Activated gamma-delta T cell treated with Interleukin-2 at 50 U/mL for 16 hours (primary cell): ENCODE results near the gene SOD3.

ENCODE experiments used
- DNase-seq: peaks from one replicate; pipeline ENCODE4 v3.0.0-alpha.2; 2020

Gene SOD3, protein sequence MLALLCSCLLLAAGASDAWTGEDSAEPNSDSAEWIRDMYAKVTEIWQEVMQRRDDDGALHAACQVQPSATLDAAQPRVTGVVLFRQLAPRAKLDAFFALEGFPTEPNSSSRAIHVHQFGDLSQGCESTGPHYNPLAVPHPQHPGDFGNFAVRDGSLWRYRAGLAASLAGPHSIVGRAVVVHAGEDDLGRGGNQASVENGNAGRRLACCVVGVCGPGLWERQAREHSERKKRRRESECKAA

GRCh38 chr4:24794916-24795665 is at the start of gene SOD3:
Gene SOD3, plus strand, starts transcription at chr4:24795573. Its CDS starts 3,949 bp downstream, at chr4:24799522.
- DNase-seq: no peak

DNA sequence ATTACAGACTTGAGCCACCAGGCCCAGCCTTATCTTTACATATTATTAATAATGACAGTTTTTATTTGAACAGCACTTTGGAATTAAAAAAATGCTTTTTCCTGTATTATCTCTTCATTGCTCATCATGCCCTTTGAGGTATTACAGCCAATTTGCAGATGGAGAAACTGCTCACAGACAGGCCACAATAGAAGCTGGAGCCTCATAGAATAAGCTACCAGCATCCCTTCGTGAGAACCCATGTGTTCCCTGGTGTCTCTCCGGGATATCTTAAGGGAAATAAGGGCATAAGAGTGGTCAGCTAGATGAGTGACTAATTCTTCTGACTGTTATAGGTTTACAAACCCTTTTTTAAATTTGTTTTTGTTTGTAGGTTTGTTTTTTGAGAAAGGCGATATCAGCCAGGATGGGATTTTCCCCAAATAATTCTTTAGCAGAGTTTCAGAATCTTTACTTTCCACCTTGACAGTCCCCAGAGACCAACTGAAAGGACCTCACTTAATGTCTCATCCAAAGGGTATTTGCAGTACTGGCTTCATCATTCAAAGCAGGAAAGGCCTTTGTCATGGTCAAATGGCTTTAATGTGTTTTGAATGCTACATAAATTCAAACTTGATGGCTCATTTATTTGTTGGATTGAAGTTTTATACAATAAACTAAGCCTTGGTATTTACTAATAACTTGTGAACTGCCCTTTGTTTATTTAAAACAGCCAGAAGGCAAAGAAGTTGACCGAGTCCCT is 48.0 kb upstream of the SOD3 start:
- no peak for DNase-seq

GRCh38 chr4:24748023-24748422 is 47.4 kb upstream of the SOD3 start:
- DNase-seq: no peak

DNA sequence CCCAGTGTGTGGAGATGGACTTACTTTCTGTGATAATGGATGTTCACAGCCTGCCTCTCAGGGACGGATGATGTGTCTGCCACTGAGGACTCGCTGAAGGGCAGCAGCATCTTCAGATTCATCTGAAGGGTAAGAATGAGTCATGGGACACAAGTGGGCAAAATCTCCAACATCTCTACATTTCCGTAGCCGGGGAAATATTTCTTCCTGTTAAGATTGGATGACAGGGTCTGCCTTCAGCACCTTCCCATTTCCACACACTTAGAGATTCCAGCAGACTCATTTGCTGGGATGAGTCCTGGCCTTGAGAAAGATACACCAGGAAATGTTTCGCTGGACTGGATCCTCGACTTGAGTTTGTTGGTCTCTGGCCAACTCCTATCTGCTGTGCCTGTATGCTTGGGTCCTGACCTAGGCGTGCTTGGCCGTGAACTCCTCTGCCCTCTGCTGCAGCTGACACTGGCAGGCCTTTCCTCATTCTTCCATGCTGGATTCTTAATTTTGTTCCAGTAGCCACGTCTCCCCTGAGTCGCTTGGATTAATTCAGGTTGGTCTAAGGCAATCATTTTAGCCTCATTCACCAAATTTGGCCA is 46.5 kb upstream of the SOD3 start:
- no peak for DNase-seq

- no peak for DNase-seq
These were observed 45.3 kb upstream of the SOD3 start for GRCh38 chr4:24750106-24750505.

GRCh38 chr4:24751926-24752539 is 43.3 kb upstream of the SOD3 start:
- DNase-seq: no peak

GRCh38 chr4:24753519-24753918 is 41.9 kb upstream of the SOD3 start:
- no peak for DNase-seq

GRCh38 chr4:24754571-24754970 is 40.8 kb upstream of the SOD3 start:
- DNase-seq: no peak

DNA sequence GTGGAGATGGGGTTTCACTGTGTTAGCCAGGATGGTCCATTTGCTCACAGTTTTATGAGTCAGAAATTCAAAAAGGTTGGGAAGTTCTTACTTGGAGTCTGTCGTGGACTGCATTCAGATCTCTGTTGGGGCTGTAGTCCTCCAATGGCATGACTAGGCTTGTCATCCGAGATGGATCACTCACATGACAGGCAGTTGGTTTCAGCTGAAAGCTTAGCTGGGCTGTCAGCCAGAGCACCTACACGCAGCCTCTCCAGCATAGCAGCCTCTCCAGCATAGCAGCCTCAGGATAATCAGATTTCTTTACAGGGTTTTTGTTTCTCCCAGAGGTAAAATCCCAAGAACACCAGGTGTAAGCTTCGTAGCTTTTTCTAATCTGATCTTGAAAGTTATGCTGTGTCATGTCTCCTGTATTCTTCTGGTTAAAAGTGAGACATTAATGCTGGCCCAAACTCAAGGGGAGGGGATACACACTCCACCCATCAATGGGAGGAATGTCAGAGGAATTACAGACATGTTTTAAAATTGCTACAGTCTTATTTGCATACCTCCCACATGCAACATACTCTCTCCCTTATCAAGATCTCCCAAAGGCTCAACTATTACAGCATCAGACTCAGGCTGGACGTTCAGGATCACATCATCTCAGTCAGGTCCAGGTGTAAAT is 31.6 kb upstream of the SOD3 start:
- no peak for DNase-seq

DNA sequence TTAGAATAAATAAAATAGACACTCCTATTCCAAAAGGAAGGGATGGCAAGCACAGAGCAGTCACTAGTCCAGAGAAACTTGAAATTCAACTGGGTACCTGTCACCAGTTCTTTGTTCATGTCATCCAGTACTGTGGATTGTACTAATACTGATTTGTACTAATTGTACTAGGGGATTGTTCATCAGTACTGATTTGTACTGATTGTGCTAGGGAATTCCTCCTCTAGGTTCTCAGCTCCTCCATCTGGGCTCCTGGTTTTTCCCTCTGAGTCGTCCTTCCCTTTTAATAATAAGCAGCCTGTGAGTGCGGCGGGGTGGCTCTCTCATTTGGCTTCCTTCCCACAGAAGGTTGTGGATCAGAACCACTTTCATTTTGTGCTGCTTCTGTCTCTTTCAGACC is 31.0 kb upstream of the SOD3 start:
- no peak for DNase-seq

DNA sequence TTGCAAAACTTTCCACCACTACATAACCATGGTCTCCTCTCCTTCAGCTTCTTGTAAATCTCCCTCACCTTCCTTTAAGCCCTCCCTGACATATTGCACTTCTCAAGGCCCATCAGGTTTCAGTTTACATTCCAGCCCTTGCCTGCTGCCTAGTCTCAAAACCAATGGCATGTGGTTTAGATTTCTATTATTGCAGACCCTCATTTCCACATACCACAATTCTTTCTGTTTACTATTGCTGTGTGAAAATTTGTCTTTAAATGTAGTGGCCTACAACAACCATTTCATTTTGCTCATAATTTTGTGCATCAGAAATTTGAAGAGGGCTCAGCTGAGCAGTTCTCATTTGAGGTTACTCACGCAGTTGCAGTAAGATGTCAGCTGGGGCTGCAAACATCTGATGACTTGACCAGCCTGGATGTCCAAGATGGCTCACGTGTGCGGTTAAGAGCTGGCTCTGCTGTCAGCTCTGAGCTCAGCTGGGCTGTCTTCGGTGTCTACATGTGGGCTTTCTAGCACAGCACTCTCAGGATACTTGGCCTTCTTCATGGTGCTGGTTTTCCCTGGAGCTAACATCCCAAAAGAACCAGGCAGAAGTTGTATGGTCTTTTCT is 29.9 kb upstream of the SOD3 start:
- no peak for DNase-seq

- no peak for DNase-seq
These were observed 27.4 kb upstream of the SOD3 start for GRCh38 chr4:24768006-24768405.

DNA sequence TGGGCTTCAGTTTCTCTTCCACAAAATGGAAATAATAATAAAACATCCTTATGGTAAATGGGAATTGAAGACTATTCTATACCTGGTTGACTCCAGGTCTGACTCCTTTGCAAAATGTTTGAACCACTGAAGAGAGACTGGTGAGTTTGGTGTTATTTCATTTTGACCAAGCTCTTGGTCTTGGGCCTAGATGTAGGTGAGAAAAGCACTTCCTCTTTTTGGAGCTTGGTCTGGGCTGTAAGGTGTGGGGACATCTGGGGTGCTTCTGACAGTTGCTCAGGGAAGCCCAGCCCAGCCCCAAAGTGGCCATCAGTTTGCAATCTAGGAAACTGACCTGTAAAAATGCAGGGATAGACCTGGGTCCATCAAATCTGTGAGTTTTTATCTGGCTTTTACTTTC is 26.8 kb upstream of the SOD3 start:
- DNase-seq: no peak

GRCh38 chr4:24769571-24769970 is 25.8 kb upstream of the SOD3 start:
- DNase-seq: no peak

- no peak for DNase-seq
These were observed 25.3 kb upstream of the SOD3 start for GRCh38 chr4:24770032-24770584.

DNA sequence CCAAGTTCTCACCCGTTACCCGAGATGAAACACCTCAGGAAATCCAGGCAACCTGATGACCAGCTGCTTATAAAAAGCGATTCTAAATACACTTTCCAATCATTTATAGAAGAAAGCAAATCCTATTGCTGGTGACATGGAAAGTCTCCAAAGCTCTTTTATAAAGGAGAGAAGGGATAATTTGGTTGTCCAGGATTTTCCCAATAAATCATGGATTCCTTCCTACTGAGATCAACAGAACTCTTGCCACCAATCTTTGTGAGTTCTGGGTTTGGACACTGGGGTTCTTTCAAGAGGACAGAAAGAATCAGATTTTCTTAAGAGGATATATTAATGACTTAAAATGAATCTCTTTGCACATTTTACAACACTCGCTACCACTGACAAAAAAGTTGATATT is 24.7 kb upstream of the SOD3 start:
- no peak for DNase-seq

DNA sequence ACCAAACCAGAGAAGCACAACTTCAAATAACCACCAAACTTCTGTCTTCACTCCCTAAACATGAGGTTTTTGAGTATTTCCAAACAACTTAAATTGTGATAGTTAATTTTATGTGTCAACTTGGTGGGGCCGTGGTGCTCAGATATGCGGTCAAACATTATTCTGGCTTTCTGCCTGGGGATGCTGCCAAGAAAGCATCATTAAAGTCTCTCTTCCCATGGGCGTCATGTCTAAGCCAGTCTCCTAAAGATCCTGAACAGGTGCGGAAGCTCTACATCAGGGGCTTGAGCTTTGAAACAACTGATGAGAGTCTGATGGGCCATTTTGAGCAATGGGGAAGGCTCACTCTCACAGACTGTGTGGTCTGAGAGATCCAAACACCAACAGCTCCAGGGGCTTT is 24.1 kb upstream of the SOD3 start:
- no peak for DNase-seq

GRCh38 chr4:24772061-24772705 is 23.2 kb upstream of the SOD3 start:
- DNase-seq: no peak

DNA sequence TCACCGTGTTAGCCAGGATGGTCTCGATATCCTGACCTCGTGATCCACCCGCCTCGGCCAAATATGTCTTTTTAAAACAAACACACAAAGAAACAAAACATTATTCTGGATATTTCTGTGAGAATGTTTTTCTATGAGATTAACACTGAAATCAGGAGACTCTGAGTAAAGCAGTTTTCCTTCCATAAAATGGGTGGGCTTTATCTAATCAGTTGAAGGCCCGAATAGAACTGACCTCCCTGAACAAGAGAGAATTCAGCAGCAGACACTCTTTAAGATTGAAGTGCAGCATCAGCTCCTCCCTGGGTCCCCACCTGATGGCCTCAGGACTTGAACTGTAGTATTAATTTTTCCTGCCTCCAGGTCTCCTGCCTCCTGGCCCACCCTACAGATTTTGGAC is 22.4 kb upstream of the SOD3 start:
- DNase-seq: no peak

- DNase-seq: no peak
These were observed 20.9 kb upstream of the SOD3 start for GRCh38 chr4:24774452-24774851.

DNA sequence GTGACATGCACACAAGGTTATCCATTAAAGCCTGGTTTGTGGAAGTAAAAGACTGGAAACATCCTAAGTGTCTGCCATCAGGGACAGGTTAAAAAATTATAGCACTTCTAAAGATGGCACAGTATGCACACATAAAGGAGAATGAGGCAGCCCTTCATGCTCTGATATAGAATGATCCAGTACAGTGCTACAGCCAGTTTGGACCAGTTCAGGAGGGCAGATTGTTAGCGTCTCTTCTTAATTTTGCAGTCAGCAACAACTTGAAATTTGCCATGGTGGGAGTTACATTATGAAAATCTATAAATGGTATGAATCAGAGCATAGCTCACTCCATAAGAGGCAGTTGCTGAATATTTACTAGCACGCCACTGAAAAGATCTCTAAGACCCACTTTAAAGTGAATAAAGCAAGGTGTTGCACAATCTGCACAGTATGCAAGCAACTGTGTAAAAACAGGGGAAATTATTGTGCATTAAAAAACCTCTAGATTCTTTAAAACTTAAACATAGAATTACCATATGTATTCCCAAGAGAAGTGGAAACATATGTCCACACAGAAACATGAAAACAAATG is 20.3 kb upstream of the SOD3 start:
- no peak for DNase-seq
